A172 (cell line): ENCODE measurements around the gene R3HDM2. TPM values are rescaled to one million over a fixed set of nuclear protein-coding genes. Genes with fewer than 3 reads are reported as not detected.
A peak's percentile ranks its signal among the peaks of the same experiment; 100 is the strongest.

Experiments used
- DNase-seq: peaks from one replicate; pipeline ENCODE4 v3.0.0-alpha.2; 2015; ENCODE audit warnings: low spot score
- total RNA-seq: library from RNA; depleted of rRNA; stranded (reverse); fragments of >200 nt; shearing (Covaris generic); gene quantifications from 2 replicates; pipeline ENCODE4 v1.2.3, GENCODE V29; 2014; rRNA removed

R3HDM2 gene
- total RNA-seq, result 9.4 and 16.3 TPM in 2 replicates

GRCh38 chr12:57430931-57431566 lies at the start of gene R3HDM2:
Gene R3HDM2, minus strand, starts transcription at chr12:57431043. Its CDS starts 120,615 bp downstream, at chr12:57310428.
- peak; percentile 88 for DNase-seq

GRCh38 chr12:57479376-57480115 lies 48.7 kb upstream of the R3HDM2 start, which contains the start of gene ARHGAP9:
Gene ARHGAP9, minus strand, starts transcription at chr12:57479866. Its CDS starts 460 bp downstream, at chr12:57479406.
- no peak for DNase-seq

- DNase-seq, result no peak
These were observed 48.2 kb upstream of the R3HDM2 start for GRCh38 chr12:57479043-57479375.

DNA sequence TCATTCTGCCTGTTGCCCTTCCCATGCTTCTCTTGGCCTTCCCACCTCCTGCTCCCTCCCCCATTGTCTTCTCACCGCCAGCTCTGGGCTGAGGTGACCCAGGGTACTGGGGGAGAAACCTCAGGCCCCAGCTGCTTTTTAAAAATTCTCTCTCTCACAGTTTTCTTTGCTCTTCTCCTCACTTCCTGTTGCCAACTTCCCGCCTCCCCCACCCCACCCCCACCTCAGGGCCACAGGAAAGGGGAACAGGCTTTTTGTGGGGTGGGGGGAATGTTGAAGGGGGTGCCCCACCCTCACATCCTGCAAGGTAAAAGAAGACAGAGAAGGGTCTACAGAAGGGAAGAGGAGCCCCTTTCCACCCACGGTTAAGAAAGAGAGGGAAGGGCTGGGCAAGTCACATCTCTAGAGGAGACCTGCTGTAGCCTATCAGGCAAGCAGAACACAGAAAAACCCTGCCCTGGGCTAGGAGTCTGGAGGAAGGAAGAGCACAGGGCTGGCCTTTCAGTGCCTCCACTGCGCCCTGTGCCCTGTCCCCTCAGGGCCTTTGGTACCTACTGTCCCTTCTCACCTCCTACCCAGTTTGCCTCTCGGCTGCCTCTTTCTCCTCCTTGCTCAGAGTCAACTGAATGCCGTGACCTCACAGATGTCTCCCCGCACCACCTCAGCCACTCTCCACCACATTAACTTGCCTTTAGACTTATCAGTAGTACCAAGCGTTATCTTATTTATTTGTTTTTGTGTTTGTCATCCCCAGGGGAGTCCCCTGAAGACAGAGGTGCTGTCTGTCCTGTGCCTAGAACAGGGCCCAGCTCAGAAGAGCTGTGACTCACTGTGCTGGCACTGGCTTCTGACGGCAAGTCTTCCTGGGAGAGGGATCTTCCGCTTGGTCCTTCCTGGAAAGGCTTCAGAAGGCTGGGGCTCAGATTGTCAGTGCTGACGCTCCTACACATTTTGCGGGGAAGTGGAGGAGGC lies 47.2 kb upstream of the R3HDM2 start:
- DNase-seq, result peak; percentile 36

- no peak for DNase-seq
These were observed 46.3 kb upstream of the R3HDM2 start for GRCh38 chr12:57476993-57477709.

GRCh38 chr12:57476162-57476992 lies 45.5 kb upstream of the R3HDM2 start:
- DNase-seq, result no peak

GRCh38 chr12:57475271-57476161 lies 44.7 kb upstream of the R3HDM2 start:
- no peak for DNase-seq

GRCh38 chr12:57474862-57475261 lies 44.0 kb upstream of the R3HDM2 start:
- no peak for DNase-seq

DNA sequence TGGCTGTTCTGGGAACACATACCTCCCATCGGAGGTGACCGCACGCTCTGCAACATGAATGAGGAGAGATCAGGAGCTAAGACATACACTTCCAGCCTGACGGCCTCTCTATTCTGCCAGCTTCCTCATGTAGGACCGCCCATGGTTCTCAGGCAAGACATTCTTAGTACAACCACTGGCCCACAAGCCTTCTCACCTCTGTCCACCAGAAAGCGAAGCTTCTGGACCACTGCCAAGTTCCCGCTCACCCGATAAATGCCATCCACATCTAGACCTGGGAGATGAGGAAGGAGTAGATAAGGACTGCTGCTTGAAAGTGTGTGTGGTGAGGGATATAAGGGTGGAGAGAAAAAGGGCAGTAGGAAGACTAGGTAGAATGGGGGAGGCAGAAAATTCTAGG lies 43.6 kb upstream of the R3HDM2 start:
- no peak for DNase-seq

GRCh38 chr12:57473886-57474285 lies 43.0 kb upstream of the R3HDM2 start:
- DNase-seq, result no peak

DNA sequence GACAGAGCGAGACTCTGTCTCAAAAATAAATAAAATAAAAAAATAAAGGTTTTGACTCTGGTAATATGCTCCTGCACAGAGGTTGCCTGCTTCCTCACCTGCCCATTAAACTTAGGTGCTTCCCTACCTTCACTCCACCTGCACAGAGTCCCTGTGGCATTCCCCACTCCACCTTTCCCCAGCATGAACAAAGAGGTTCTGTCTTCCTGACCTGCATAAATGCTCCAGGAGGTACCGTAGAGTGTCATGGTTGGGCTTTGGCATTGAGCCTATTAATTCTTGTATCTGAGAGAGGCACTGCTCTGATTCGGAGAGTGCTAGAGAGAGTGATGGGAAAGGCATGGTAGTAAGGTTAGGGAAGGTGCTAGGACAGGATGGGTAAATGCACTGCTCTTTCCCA lies 42.5 kb upstream of the R3HDM2 start:
- DNase-seq, result no peak

DNA sequence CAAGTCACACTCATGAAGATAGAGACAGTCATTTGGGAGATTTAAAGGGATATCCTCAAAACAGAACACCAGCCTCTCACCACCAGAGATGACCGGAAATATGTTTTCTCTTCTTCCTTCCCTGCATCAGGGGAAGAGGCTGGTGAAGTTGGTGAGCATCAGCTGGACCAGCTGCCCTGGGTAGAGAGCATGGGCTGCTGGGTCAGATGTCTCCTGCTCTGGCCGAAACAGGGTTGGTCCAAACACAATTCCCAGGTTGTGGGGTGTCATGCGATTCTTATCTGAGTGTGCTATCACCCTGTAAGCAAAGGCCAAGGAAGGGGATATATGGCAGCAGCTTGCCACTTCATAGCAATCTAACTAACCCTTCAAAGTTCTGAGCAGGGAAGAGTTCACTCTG lies 41.5 kb upstream of the R3HDM2 start:
- no peak for DNase-seq

DNA sequence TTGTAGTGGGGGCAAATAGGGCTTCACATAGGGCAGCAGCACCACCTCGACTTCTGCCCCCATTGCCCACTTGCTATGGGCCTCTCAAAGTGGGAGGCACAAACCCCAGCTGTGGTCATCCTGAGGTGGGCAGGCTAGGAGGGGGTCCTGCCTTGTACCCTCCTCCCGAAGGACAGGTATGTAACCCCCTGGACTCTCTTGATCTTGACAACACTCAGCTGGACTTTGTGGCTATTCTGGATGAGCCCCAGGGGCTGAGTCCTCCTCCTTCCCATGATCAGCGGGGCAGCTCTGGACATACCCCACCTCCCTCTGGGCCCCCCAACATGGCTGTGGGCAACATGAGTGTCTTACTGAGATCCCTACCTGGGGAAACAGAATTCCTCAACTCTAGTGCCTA lies 40.8 kb upstream of the R3HDM2 start:
- no peak for DNase-seq

DNA sequence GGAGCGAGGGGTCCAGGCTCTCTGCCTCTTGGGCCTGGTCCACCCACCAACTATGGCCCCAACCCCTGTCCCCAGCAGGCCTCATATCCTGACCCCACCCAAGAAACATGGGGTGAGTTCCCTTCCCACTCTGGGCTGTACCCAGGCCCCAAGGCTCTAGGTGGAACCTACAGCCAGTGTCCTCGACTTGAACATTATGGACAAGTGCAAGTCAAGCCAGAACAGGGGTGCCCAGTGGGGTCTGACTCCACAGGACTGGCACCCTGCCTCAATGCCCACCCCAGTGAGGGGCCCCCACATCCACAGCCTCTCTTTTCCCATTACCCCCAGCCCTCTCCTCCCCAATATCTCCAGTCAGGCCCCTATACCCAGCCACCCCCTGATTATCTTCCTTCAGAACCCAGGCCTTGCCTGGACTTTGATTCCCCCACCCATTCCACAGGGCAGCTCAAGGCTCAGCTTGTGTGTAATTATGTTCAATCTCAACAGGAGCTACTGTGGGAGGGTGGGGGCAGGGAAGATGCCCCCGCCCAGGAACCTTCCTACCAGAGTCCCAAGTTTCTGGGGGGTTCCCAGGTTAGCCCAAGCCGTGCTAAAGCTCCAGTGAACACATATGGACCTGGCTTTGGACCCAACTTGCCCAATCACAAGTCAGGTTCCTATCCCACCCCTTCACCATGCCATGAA lies 40.3 kb upstream of the R3HDM2 start:
- DNase-seq, result no peak

GRCh38 chr12:57470286-57470969 lies 39.6 kb upstream of the R3HDM2 start:
- no peak for DNase-seq

DNA sequence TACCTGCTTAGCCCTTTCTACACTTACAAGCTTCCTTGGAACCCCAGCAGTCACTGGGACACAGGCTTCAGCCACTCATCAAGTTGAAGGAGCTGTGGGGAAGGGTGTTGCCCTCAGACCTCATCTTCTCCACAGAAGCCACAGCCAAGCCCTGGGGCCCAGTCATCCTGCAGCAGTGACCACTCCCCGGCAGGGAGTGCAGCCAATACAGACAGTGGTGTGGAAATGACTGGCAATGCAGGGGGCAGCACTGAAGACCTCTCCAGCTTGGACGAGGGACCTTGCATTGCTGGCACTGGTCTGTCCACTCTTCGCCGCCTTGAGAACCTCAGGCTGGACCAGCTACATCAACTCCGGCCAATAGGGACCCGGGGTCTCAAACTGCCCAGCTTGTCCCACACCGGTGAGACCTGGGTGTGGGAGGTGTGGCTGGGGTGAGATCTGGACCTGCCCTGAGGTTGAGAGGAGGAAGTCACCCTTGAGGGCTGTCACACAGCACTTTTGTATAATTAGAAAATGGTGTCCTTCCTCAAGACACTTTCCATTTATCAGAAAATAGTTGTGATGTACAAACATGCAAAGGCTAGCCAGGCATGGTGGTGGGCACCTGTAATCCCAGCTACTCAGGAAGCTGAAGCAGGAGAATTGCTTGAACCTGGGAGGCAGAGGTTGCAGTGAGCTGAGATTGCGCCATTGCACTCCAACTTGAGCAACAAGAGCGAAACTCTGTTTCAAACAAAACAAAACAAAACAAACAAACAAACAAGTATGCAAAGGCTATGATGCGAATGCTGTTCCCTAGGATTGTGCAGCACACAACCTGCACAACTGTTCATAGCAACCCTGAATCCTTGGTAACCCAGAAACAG lies 38.7 kb upstream of the R3HDM2 start:
- no peak for DNase-seq

DNA sequence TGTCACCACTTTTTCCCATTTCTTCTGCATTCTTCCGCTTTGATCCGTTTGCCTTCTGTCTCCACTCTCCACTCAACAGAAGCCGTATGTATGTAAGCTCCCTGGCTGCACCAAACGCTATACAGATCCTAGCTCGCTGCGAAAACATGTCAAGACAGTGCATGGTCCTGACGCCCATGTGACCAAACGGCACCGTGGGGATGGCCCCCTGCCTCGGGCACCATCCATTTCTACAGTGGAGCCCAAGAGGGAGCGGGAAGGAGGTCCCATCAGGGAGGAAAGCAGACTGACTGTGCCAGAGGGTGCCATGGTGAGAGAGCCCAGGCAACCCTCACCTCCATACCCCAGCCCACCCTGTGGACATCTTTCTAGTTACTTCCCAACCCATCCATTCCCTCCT lies 37.1 kb upstream of the R3HDM2 start:
- DNase-seq, result no peak
